ENCODE data around the gene NR2F2.
A peak's percentile ranks its signal among the peaks of the same experiment; 100 is the strongest.

- no peak for TF ChIP-seq CTCF (optimal IDR thresholded peaks at IDR 0.05 in 1 of 3, IDR thresholded peaks at IDR 0.05 in 1 of 3, conservative IDR thresholded peaks at IDR 0.05 in 1 of 3; ENCODE audit: extremely low read depth in 1 of 3, insufficient read depth in 2 of 3, low read length in 3 of 3)
- TF ChIP-seq EZH2 (IDR thresholded peaks at IDR 0.05; ENCODE audit: low read length), result peak; percentile 25
Measured at GRCh38 chr15:96369825-96370621, 39.5 kb downstream of the NR2F2 start.

All from keratinocyte (primary cell).